ENCODE measurements around the gene NFASC. TPM values are rescaled to one million over a fixed set of nuclear protein-coding genes. Genes with fewer than 3 reads are reported as not detected.

Gene NFASC
- total and polyA plus RNA-seq, 9 of the 15 experiments (the other 6 are each of a cell fraction or from before 2014, with no cell fraction given) = 0.03 to 0.16 (median 0.06) TPM; not detected in 6

GRCh38 chr1:204990059-204990664, 119.5 kb downstream of the NFASC start (continued):
- TF ChIP-seq HNRNPH1 (optimal IDR thresholded peaks at IDR 0.05; ENCODE audit: low read depth, low read length) (no peak), MCM3 (IDR thresholded peaks at IDR 0.05) (no peak), RUNX1 (IDR thresholded peaks at IDR 0.05; ENCODE audit: low read depth) (no peak), PML (IDR thresholded peaks at IDR 0.05; ENCODE audit: low read length) (no peak), ZNF354B (CRISPR knock-in tag; IDR thresholded peaks at IDR 0.05) (no peak), CHD4 (IDR thresholded peaks at IDR 0.05; ENCODE audit: insufficient read depth, insufficient replicate concordance, low read depth, low read length, poor library complexity, severe bottlenecking) (no peak), ZBTB17 (CRISPR knock-in tag; IDR thresholded peaks at IDR 0.05) (no peak), NUFIP1 (IDR thresholded peaks at IDR 0.05; ENCODE audit: partially characterized antibody) (no peak), HDAC1 (IDR thresholded peaks at IDR 0.05) (no peak), POLR2AphosphoS5 (IDR thresholded peaks at IDR 0.05; ENCODE audit: control insufficient read depth, insufficient read depth, low read depth, low read length) (no peak)

- Histone ChIP-seq H2AFZ (ENCODE audit: low read depth, low read length) (no peak overlapping the region), H3K4me1 (replicated peaks in 1 of 2; ENCODE audit: control insufficient read depth in 2 of 2, insufficient read depth in 2 of 2, low read length in 2 of 2) (no peaks in the 10 kb centered on the region; a peak in 1 of 5 replicates), H3K9ac (ENCODE audit: insufficient read depth in 1 of 2, low read depth in 2 of 2, low read length in 2 of 2) (no peak overlapping the region), H3K9me3 (replicated peaks; ENCODE audit: control insufficient read depth, insufficient read depth, low read depth, low read length) (no peaks in the 10 kb centered on the region), H3K27ac (ENCODE audit: extremely low read depth, low read depth, low read length) (no peak overlapping the region), H3K27me3 (ENCODE audit: control insufficient read depth in 2 of 2, insufficient read depth in 2 of 2, low read length in 2 of 2) (peaks cover 54 to 87% of the 10 kb centered on the region in 2 experiments), H3K79me2 (ENCODE audit: control insufficient read depth, insufficient read depth, low read length) (no peaks in the 10 kb centered on the region), H3K36me3 (ENCODE audit: control insufficient read depth, insufficient read depth, low read length) (no peaks in the 10 kb centered on the region), H3K4me3 (no peak overlapping the region), H3K9me1 (ENCODE audit: control insufficient read depth, insufficient read depth, low read length) (no peaks in the 10 kb centered on the region), H4K20me1 (replicated peaks; ENCODE audit: control insufficient read depth, insufficient read depth, low read length) (peaks cover 21% of the 10 kb centered on the region; the same call in 1 of the 2 replicates), H3K4me2 (ENCODE audit: insufficient read depth, low read length) (no peak overlapping the region)
- BruUV-seq (replicated peaks) = no TSS peak
- no peak for DNase-seq (ENCODE audit: extremely low read depth in 1 of 4, low spot score in 3 of 4)
- POLR2A ChIA-PET = interaction anchor here (1.3 kb wide), 1 partner anchor 14 kb away, joined by 4 read pairs; no protein-coding TSS in a partner anchor
- FAIRE-seq = no peak
- WGBS (ENCODE audit: insufficient coverage, low coverage, missing lambda C conversion rate) = under 1% methylated on average over 11 of the region's 11 CpGs
- ATAC-seq = no peak
- CTCF ChIA-PET (ENCODE audit: low intra/inter-chr PET ratio) = interaction anchor here (1.3 to 2.4 kb wide), 2 partner anchors 70 to 265 kb away, joined by 10 to 16 read pairs; no protein-coding TSS in a partner anchor
- intact Hi-C loops (cut with micrococcal nuclease) (no loop called here), in situ Hi-C loops (cut with MboI) (no loop called here)
- TF ChIP-seq ZNF561 (CRISPR knock-in tag; conservative IDR thresholded peaks at IDR 0.05) (no peak), VEZF1 (CRISPR knock-in tag; IDR thresholded peaks at IDR 0.05) (no peak), ZBTB33 (CRISPR knock-in tag; IDR thresholded peaks at IDR 0.05) (no peak), ELF4 (CRISPR knock-in tag; IDR thresholded peaks at IDR 0.05) (no peak), FOXJ2 (tag; IDR thresholded peaks at IDR 0.05) (no peak), NCOA1 (IDR thresholded peaks at IDR 0.05; ENCODE audit: low read depth) (no peak)
Measured at GRCh38 chr1:204990721-204991341, 120.2 kb downstream of the NFASC start.

All from K562 (cell line).